ENCODE measurements around the gene CXCL3. TPM values are rescaled to one million over a fixed set of nuclear protein-coding genes. Genes with fewer than 3 reads are reported as not detected.

The CXCL3 gene
- polyA plus RNA-seq, 1 donor (not counting 4 experiments of a cell fraction or from before 2014, with no cell fraction given): 10.8 TPM

- no peaks in the 10 kb centered on the region for H3K9me3 ChIP-seq (ENCODE audit: control insufficient read depth, low read depth, low read length)
- peak overlapping the region; percentile 17 for H3K4me2 ChIP-seq (ENCODE audit: control insufficient read depth, extremely low read depth, insufficient read depth, low read depth, low read length)
- DNase-seq (ENCODE audit: low read depth, low spot score) (no peak), FAIRE-seq (peak; percentile 91)
- H3K4me3 ChIP-seq (ENCODE audit: control insufficient read depth in 2 of 3, extremely low read depth in 1 of 3, insufficient read depth in 2 of 3, low read depth in 1 of 3, low read length in 3 of 3): no peak overlapping the region
- H3K79me2 ChIP-seq (ENCODE audit: control insufficient read depth, insufficient read depth, low read length): no peaks in the 10 kb centered on the region
- no peaks in the 10 kb centered on the region for H4K20me1 ChIP-seq (ENCODE audit: control insufficient read depth, extremely low read depth, insufficient read depth, low read length)
- no peaks in the 10 kb centered on the region for H3K27me3 ChIP-seq (ENCODE audit: control insufficient read depth, extremely low read depth, insufficient read depth, low read length)
- peaks cover 4% of the 10 kb centered on the region for H3K4me1 ChIP-seq (ENCODE audit: control insufficient read depth, extremely low read depth, insufficient read depth, low read length)
- TF ChIP-seq, protein P1, sequence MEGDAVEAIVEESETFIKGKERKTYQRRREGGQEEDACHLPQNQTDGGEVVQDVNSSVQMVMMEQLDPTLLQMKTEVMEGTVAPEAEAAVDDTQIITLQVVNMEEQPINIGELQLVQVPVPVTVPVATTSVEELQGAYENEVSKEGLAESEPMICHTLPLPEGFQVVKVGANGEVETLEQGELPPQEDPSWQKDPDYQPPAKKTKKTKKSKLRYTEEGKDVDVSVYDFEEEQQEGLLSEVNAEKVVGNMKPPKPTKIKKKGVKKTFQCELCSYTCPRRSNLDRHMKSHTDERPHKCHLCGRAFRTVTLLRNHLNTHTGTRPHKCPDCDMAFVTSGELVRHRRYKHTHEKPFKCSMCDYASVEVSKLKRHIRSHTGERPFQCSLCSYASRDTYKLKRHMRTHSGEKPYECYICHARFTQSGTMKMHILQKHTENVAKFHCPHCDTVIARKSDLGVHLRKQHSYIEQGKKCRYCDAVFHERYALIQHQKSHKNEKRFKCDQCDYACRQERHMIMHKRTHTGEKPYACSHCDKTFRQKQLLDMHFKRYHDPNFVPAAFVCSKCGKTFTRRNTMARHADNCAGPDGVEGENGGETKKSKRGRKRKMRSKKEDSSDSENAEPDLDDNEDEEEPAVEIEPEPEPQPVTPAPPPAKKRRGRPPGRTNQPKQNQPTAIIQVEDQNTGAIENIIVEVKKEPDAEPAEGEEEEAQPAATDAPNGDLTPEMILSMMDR (optimal IDR thresholded peaks at IDR 0.05 in 1 of 3, IDR thresholded peaks at IDR 0.05 in 1 of 3, conservative IDR thresholded peaks at IDR 0.05 in 1 of 3; ENCODE audit: extremely low read depth in 1 of 3, insufficient read depth in 2 of 3, low read length in 3 of 3): no peak
- no peak for TF ChIP-seq EZH2 (IDR thresholded peaks at IDR 0.05; ENCODE audit: low read length)
- peak overlapping the region; percentile 25 for H3K27ac ChIP-seq (ENCODE audit: control insufficient read depth, insufficient read depth, low read length)
- dilution Hi-C loops (cut with MboI; ENCODE audit: extremely low pct_ligation_motif_present, low sequenced_read_pairs): no loop called here
- H2AFZ ChIP-seq (ENCODE audit: control insufficient read depth, low read length): no peak overlapping the region
- no peak overlapping the region for H3K9ac ChIP-seq (ENCODE audit: control insufficient read depth, extremely low read depth, insufficient read depth, low read length)
- H3K9me1 ChIP-seq (ENCODE audit: control insufficient read depth, extremely low read depth, insufficient read depth, low read length): no peaks in the 10 kb centered on the region
- H3K36me3 ChIP-seq (ENCODE audit: control insufficient read depth in 2 of 2, extremely low read depth in 1 of 2, insufficient read depth in 2 of 2, low read length in 2 of 2): no peaks in the 10 kb centered on the region
These were observed 22.4 kb downstream of the CXCL3 start for GRCh38 chr4:74016068-74016467.

DNA sequence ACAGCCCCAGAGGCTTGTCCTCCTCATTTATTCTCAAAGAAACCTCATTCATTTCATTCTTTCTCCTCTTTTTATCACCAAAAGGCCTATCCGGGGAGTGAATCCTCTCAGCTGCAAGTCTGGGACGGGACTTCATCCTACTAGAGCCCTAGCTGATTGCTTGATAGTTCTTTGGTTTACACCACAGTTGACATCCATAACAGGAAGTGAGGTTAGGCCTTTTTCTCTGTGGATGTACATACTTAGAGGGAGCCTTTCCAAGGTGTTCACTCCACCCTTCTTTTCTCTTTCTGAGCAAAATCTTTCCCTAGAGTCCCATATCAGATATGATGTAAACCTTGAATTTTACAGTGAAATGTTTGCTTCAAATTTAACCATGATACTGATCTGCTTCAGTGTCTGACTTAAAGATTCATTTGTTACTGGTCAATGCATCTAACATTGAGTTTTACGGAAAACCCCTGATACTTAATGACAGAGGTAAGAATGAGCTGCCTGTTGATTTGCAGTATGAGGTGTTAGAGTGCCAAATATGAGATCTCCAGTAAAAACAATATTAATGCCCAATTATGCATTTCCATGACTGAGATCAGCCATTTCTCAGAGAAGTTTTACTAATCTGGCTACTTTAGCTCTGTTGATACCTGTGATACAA lies 23.2 kb downstream of the CXCL3 start:
- dilution Hi-C loops (cut with MboI; ENCODE audit: extremely low pct_ligation_motif_present, low sequenced_read_pairs): no loop called here
- no peaks in the 10 kb centered on the region for H4K20me1 ChIP-seq (ENCODE audit: control insufficient read depth, extremely low read depth, insufficient read depth, low read length)
- no peak overlapping the region for H3K4me2 ChIP-seq (ENCODE audit: control insufficient read depth, extremely low read depth, insufficient read depth, low read depth, low read length)
- DNase-seq (ENCODE audit: low read depth, low spot score): no peak
- no peak for FAIRE-seq
- H3K36me3 ChIP-seq (ENCODE audit: control insufficient read depth in 2 of 2, extremely low read depth in 1 of 2, insufficient read depth in 2 of 2, low read length in 2 of 2): no peaks in the 10 kb centered on the region
- H3K27me3 ChIP-seq (ENCODE audit: control insufficient read depth, extremely low read depth, insufficient read depth, low read length): no peaks in the 10 kb centered on the region
- H3K27ac ChIP-seq (ENCODE audit: control insufficient read depth, insufficient read depth, low read length): peak overlapping the region; percentile 19
- TF ChIP-seq EZH2 (IDR thresholded peaks at IDR 0.05; ENCODE audit: low read length): no peak
- TF ChIP-seq, protein P1 (optimal IDR thresholded peaks at IDR 0.05 in 1 of 3, IDR thresholded peaks at IDR 0.05 in 1 of 3, conservative IDR thresholded peaks at IDR 0.05 in 1 of 3; ENCODE audit: extremely low read depth in 1 of 3, insufficient read depth in 2 of 3, low read length in 3 of 3): no peak
- peaks cover 4% of the 10 kb centered on the region for H3K4me1 ChIP-seq (ENCODE audit: control insufficient read depth, extremely low read depth, insufficient read depth, low read length)
- no peak overlapping the region for H3K9ac ChIP-seq (ENCODE audit: control insufficient read depth, extremely low read depth, insufficient read depth, low read length)
- no peaks in the 10 kb centered on the region for H3K9me1 ChIP-seq (ENCODE audit: control insufficient read depth, extremely low read depth, insufficient read depth, low read length)
- H3K4me3 ChIP-seq (ENCODE audit: control insufficient read depth in 2 of 3, extremely low read depth in 1 of 3, insufficient read depth in 2 of 3, low read depth in 1 of 3, low read length in 3 of 3): no peak overlapping the region
- no peaks in the 10 kb centered on the region for H3K79me2 ChIP-seq (ENCODE audit: control insufficient read depth, insufficient read depth, low read length)
- no peaks in the 10 kb centered on the region for H3K9me3 ChIP-seq (ENCODE audit: control insufficient read depth, low read depth, low read length)
- H2AFZ ChIP-seq (ENCODE audit: control insufficient read depth, low read length): no peak overlapping the region

Measured in keratinocyte (primary cell).